ENCODE results near the gene FAM131C.
"Not testable (repeated sequence)": the region's sequence is repeated elsewhere in the genome, so short reads cannot be mapped to it uniquely, and the experiment has no call there.

The FAM131C gene

GRCh38 chr1:16032388-16033102, 40.9 kb downstream of the FAM131C start:
- peak; percentile 37 for DNase-seq

DNA sequence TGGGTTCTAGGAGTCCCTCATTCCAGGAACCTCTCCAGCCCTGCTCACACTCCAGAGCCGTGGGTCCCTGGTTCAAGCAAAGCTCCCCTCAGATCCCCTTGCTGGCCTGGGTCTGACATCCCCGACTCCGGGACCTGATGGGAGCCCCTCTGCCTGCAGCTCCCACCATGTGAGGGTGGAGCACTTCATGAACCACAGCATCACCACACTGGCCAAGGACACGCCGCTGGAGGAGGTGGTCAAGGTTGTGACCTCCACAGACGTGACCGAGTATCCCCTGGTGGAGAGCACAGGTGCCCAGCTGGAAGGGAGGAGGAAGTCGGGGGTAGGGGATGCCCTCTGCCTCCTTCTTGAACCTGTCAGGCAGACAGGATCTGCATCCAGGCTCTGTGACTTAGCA, 41.9 kb downstream of the FAM131C start:
- no peak for DNase-seq

DNA sequence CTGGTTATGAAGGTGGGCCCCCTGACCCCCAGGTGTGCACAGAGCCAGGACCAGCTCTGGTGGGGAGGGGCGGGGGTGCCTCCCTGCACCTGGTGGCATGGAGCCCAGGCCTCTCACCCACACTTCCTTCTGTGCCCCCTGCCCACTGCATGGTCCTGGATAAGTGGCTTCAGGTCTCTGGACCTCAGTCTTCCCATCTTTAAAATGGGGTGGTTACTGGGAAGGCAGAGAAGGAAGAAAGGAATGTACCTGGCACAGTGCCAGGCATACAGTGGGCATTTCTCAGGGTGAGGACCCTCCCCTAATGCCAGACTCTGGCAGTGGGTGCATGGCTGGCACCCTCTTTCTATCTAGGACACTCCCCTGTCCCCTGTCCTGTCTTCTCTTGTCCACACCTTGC, 44.2 kb downstream of the FAM131C start:
- no peak for DNase-seq

GRCh38 chr1:16029003-16029268, 44.5 kb downstream of the FAM131C start:
- not testable (repeated sequence) for DNase-seq

- no peak for DNase-seq
Measured at GRCh38 chr1:16028237-16029002, 45.0 kb downstream of the FAM131C start.

GRCh38 chr1:16026723-16027484, 46.5 kb downstream of the FAM131C start:
- DNase-seq: no peak

GRCh38 chr1:16026302-16026701, 47.1 kb downstream of the FAM131C start:
- not testable (repeated sequence) for DNase-seq

DNA sequence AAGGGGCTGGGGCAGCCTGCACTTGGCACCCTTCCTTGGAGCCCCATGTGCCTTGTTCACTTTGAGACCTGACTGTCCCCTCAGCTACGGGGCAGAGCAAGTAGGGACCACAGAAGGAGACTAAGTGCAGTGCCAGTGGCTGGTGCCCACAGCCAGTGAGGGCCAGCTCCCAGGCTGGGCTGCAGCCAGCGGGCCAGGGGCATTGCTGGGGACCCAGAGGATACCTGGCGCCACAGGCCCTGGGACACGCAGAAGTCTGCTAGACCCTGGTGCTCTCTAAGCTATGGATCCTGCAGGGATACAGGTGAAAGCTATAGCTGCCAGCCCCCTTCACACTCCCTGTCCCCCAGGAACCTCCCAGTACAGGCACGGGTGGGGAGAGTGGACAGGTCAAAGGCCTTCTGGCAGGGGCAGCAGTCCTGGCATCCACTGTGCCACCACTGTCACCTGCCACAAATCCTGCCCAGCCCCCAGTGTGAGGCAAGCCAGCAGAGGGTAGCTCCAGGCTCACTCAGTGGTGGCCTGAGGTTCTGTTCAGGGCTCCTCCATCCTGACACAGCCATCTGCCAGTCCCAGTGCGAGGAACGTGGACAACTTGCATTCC, 50.3 kb downstream of the FAM131C start:
- no peak for DNase-seq

GRCh38 chr1:16022393-16022792, 51.1 kb downstream of the FAM131C start:
- DNase-seq: no peak

- DNase-seq: no peak
Measured at GRCh38 chr1:16021681-16022080, 51.8 kb downstream of the FAM131C start, which contains the start of gene CLCNKA. Gene CLCNKA (plus strand): TSS chr1:16022036. CDS start chr1:16022620, 584 bp downstream.

DNA sequence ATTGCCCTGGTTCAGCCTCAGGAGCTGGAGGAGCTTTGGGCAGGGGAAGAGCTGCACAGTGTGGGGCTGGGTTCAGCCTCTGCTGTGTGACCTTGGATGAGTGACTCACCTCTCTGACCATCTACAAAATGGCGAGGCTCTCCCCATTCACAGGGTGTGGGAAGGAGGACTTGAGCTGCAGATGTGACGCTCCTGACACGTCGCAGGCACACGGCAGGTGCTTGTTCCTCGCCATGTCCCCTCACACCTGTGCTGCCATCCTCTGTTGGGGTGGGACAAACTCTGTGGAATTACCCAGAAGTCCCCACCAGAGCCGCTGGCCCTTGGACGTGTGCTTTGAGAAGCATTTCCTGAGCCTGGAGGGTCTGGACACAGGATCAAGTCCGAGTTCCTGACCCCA, 52.6 kb downstream of the FAM131C start:
- not testable (repeated sequence) for DNase-seq

GRCh38 chr1:16020325-16020724, 53.1 kb downstream of the FAM131C start:
- no peak for DNase-seq

DNA sequence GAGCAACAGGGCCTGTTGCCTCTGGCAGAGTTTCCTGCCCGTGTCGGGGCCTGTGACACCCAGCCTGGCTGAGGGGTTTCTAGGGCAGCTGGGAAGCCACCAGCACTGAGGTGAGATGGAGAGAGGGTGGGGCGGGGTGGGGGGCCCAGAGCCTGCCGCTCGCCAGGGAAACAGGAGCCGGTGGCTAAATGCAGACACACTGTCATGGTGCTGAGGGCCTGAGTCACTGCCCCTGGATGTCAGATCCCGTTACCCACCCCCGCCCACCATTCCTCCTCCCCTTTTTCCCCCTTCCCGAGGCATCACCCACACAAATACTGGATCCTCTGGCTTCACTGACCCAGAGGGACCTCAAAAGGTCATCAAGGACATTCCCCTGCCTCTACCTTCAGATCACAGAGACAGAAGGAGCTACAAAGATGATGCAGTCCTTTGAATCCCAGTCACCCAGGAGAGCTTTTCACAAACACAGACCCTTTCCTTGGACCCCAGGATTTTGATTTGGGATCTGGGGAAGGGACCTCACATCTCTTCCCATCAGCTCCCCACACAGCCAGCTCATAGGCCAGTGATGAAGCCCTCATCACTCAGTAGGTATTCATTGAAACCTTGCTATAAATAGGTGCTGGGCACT, 53.7 kb downstream of the FAM131C start:
- DNase-seq: no peak

DNA sequence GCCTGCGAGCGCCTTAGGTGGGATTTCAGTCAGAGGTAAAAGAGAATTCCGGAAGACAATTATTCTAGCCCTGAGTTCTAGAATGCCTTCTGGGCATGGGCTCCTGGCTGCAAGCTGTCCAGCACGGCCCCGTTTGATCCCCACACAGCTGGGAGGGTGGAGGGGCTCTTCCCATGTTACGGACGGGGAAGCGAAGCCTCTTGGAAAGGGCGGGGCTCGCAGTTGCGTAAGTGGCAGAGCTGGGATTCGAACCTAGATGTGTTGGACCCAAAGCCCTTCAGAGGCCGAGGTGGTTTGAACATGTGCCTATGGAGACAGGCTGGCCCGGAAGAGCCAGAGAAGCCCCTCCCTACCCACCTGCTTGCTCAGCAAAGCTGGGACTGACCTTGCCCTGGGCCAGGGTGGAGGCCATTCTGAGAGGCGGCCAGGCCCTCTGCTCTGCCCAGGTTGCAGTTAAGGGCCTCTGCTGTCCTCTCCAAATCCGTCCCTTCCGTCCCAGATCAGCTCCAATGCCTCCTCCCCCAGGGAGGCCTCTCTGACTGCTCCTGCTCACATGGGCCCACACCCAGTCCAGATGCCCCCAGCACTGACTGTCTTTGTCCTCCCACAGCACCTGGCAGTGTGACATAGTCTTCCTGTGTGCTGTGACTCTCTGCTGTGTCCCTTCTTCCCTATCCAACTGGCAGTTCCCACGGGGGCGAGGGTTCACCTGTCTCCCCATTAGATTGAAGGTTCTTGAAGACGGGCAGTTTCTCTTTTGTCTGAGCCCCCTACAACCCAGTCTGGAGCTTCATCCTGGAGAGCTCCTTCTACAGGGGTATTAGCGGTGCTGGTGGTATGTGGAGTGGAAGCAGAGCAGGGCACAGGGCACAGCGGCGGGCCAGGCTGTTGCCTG, 54.5 kb downstream of the FAM131C start:
- DNase-seq: no peak

DNA sequence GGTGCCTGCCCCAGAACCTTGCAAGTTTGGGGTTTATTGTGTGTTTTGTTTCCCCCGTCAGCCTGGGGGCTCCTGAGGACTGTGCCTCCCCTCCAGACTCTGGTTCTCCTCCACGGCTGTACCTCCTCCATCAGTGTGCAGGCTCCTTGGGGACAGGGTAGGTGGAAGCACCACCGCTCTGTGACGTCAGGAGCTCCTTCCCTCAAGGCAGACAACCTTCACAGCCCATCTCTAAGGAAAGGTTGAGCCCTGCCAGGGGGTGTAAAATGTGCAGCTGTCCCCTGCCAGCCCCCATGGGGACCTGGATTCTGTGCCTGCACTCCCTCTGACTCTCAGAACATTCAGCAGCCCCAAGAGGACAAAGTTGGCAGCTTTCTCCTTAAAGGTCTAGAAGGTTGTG, 55.1 kb downstream of the FAM131C start:
- DNase-seq: no peak

DNA sequence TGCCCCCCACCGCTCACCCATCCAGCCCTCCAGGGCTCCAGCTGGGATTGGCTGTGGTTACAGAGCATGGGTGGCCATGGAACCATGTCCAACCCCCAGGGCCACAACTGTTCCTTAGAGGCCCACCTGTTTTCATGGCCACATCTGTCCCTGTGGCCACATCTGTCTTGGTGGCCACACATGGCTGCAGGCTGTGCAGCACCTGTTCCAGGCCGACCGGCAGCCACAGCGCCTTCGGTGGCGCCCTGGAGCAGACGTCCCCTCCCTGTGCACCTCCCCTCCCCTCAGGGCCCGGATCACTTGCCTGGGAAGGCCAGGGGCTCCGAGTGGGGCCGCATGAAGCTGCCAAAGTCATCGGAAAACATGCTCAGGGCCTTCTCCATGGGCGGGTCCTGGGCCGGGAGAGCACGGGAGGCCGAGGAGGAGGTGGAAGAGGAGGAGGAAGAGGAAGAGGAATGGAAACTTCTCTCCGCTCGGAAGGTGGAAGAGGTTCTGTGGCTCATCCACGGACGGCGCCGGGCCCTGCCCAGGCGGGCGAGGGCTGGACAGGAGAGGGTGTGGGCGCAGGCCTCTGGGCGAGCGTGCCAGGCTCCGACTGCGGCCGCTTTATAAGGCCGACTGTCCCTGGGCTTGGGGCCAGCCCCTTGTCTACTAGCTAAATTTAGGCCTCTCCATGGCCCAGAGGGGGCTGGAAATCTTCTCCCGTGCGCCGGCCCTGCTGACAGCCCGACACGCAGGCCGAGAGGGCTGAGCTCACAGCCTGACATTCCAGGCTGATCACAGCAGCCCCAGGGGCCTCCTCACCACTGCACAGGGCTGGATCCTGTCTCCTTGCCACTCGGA, 55.8 kb downstream of the FAM131C start, which contains the start of gene HSPB7:
TSS of gene HSPB7 (minus strand) at position 583 of the 843 bp plus-strand sequence. CDS start at position 503, 80 bp downstream.
- DNase-seq: no peak

GRCh38 chr1:16017076-16017460, 56.4 kb downstream of the FAM131C start:
- DNase-seq: no peak

DNA sequence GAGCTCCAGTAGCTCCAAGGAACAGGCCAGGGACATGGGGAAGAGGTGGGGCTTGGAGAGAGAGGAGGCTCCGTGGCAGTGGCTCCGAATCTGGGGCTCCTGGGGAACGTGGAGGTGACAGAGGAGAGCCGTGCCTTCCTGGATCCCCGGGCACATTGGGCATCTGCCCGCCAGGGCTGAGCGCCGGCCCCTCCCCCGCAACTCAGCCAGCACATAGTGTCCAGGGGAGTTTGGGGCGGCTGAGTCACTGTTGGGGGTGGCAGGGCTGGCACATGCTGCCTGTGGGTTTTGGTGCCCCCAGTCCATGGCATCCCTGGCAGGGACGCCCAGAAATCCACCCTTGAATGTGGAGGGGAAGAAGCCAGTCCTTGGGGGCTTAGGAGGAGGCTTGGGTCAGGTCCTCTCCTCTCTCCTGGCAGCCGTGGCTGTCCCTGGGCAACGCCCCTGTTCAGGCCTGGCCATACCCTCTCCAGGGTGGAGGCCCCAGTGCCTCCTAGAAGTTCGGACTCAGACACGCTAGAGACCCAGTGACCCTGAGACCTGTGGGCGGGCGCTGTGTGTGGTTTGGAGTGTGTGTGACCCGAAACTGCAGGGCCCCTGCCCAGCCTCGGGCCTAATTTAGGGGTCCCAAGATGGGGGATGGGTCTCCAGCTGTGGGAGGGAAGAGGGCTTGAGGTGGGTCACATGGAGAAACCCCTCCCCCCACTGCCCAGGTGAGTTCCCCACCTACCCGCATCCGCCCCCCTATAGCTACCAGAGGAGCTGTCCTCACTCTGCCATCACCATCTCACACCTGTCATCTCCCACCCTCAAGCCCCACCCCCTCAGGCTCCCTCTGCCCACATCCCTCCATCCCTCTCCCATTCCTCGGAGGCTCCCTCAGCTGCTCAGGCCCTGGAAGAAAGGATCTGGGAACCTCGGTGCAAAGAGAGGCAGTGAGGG, 57.2 kb downstream of the FAM131C start:
- no peak for DNase-seq

GRCh38 chr1:16015491-16015890, 58.0 kb downstream of the FAM131C start:
- no peak for DNase-seq
